Panc1 (cell line): Measurements from ENCODE around the gene LPGAT1. TPM values are rescaled to one million over a fixed set of nuclear protein-coding genes. Genes with fewer than 3 reads are reported as not detected.
"Not testable (repeated sequence)": the region's sequence is repeated elsewhere in the genome, so short reads cannot be mapped to it uniquely, and the experiment has no call there.

ENCODE experiments used
- ATAC-seq: fragments of 200-7000 bp; cut with Tn5 transposase; 2 replicates; pipeline ENCODE4 v1.9.1; 2020; ENCODE audit warnings: mild to moderate bottlenecking, moderate library complexity
- BruUV-seq: library from RNA; stranded (reverse); fragments of 400-500 nt; replicated peaks from 2 replicates; lab custom pipeline; 2021; lab: Mats Ljungman, UMichigan
- CTCF ChIA-PET: fragments of 300-600 bp; sonication (Branson Sonifier 250); formaldehyde crosslinking; loops from one replicate; lab custom pipeline; 2022; ENCODE audit warnings: antibody characterized with exemption; lab: Charles Lee
- POLR2A ChIA-PET: fragments of 300-600 bp; sonication (Branson Sonifier 250); formaldehyde crosslinking; loops from one replicate; lab custom pipeline; 2022; ENCODE audit warnings: antibody characterized with exemption; lab: Charles Lee
- DNase-seq: peaks from one replicate; pipeline ENCODE4 v3.0.0-alpha.2; 2010; ENCODE audit warnings: low read depth, low spot score
- H3K27ac ChIP-seq: 2 replicates; pipeline ENCODE4 v1.5.1; 2011; ENCODE audit warnings: mild to moderate bottlenecking, low read length, inconsistent platforms
- H3K27me3 ChIP-seq: fragments of 200-500 bp; sonication (Bioruptor generic); 2 replicates; pipeline ENCODE4 v1.6.0; 2014; ENCODE audit warnings: low read length, inconsistent platforms; ENCODE audit not compliant: control insufficient read depth, insufficient read depth
- H3K36me3 ChIP-seq: fragments of 200-500 bp; sonication (Bioruptor generic); 2 replicates; pipeline ENCODE4 v1.5.1; 2014; ENCODE audit warnings: inconsistent platforms, mild to moderate bottlenecking, low read length, moderate library complexity; ENCODE audit not compliant: control insufficient read depth, insufficient read depth
- H3K4me1 ChIP-seq: 2 replicates; pipeline ENCODE4 v1.5.1; 2011; ENCODE audit warnings: inconsistent platforms, mild to moderate bottlenecking, low read length, moderate library complexity; ENCODE audit not compliant: control insufficient read depth, insufficient read depth
- H3K4me3 ChIP-seq, 2 experiments: 2 replicates each; pipeline ENCODE4 v1.5.1; 2011 to 2012; ENCODE audit warnings: low read depth in 2 of 2, low read length in 2 of 2, mild to moderate bottlenecking in 2 of 2, inconsistent platforms in 1 of 2, moderate library complexity in 1 of 2
- H3K9me3 ChIP-seq: fragments of 200-500 bp; sonication (Bioruptor generic); 2 replicates; pipeline ENCODE4 v1.5.1; 2014; ENCODE audit warnings: low read depth, mild to moderate bottlenecking, inconsistent platforms, low read length, moderate library complexity; ENCODE audit not compliant: control insufficient read depth, insufficient read depth
- POLR2AphosphoS5 ChIP-seq: IDR thresholded peaks from 2 replicates; pipeline ENCODE4 v1.6.1; 2012; ENCODE audit warnings: mild to moderate bottlenecking, low read depth, low read length, moderate library complexity
- SIN3A ChIP-seq: IDR thresholded peaks from 2 replicates; pipeline ENCODE4 v1.6.1; 2012; ENCODE audit warnings: low read depth, mild to moderate bottlenecking, low read length, moderate library complexity, borderline replicate concordance; ENCODE audit not compliant: insufficient read depth
- TCF7L2 ChIP-seq: IDR thresholded peaks from 2 replicates; pipeline ENCODE4 v1.6.1; 2011; ENCODE audit warnings: mild to moderate bottlenecking, low read depth, low read length, inconsistent platforms
- in situ Hi-C: cut with HindIII; loops from 2 replicates; pipeline ENCODE4 v1.10.0; 2016; ENCODE audit warnings: low sequenced_read_pairs, low pct_unique_long_range_greater_than_20kb
- intact Hi-C: fragments of 100-400 bp; cut with micrococcal nuclease; formaldehyde crosslinking; loops from one replicate; pipeline ENCODE4 v1.10.0; 2022; ENCODE audit not compliant: unreplicated experiment
- total RNA-seq: library from RNA; stranded (reverse); gene quantifications from one replicate; pipeline ENCODE4 v1.2.1, GENCODE V29; 2021; ENCODE audit not compliant: unreplicated experiment
- TF ChIP-seq, protein P1 (sequence below), 2 experiments: IDR thresholded peaks; 2 replicates each; pipeline ENCODE4 v1.6.1; 2011 to 2012; ENCODE audit warnings: low read depth in 2 of 2, control low read depth in 1 of 2, low read length in 1 of 2, mild to moderate bottlenecking in 1 of 2, moderate library complexity in 1 of 2; ENCODE audit not compliant: insufficient read depth in 1 of 2
- TF ChIP-seq, protein P2 (sequence below): fragments of 450-650 bp; IDR thresholded peaks from 2 replicates; pipeline ENCODE4 v1.5.1; 2017; ENCODE audit warnings: mild to moderate bottlenecking

Gene LPGAT1
- total RNA-seq, 1 experiment from 2014 or later, result 85.4 TPM

DNA sequence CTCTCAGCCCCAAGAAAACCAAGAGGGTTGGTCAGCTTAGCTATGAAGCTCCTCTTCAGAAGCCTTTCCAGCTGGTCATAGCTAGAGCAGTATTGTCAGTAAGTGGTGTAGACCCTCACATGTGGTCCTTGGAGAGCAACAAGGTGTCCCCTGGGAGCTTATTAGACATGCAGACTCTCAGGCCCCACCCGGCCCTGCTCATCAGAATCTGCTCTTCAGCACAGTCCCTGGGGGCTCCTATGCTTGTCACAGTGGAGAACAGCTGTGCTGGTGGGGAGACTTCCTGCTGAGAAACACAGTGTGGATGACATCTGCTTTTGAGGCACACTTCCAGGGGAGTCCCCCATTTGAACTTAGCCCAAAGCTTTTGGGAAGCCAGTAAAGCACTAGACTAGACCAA, 133.2 kb downstream of the LPGAT1 start:
- H3K36me3 ChIP-seq, result no peaks in the 10 kb centered on the region
- intact Hi-C loops, result loop anchor here (5.0 kb wide), 1 partner anchor 130 kb away; no protein-coding TSS in a partner anchor
- POLR2A ChIA-PET, result no interaction called here
- no peak overlapping the region for H3K4me3 ChIP-seq
- H3K27me3 ChIP-seq, result no peaks in the 10 kb centered on the region
- DNase-seq (no peak), ATAC-seq (no peak)
- H3K27ac ChIP-seq, result peak overlapping the region; percentile 45; the same call in 1 of the 2 replicates
- CTCF ChIA-PET, result no interaction called here
- H3K9me3 ChIP-seq, result no peaks in the 10 kb centered on the region
- peaks cover 8% of the 10 kb centered on the region; the same call in 1 of the 2 replicates for H3K4me1 ChIP-seq
- TF ChIP-seq, protein P1, sequence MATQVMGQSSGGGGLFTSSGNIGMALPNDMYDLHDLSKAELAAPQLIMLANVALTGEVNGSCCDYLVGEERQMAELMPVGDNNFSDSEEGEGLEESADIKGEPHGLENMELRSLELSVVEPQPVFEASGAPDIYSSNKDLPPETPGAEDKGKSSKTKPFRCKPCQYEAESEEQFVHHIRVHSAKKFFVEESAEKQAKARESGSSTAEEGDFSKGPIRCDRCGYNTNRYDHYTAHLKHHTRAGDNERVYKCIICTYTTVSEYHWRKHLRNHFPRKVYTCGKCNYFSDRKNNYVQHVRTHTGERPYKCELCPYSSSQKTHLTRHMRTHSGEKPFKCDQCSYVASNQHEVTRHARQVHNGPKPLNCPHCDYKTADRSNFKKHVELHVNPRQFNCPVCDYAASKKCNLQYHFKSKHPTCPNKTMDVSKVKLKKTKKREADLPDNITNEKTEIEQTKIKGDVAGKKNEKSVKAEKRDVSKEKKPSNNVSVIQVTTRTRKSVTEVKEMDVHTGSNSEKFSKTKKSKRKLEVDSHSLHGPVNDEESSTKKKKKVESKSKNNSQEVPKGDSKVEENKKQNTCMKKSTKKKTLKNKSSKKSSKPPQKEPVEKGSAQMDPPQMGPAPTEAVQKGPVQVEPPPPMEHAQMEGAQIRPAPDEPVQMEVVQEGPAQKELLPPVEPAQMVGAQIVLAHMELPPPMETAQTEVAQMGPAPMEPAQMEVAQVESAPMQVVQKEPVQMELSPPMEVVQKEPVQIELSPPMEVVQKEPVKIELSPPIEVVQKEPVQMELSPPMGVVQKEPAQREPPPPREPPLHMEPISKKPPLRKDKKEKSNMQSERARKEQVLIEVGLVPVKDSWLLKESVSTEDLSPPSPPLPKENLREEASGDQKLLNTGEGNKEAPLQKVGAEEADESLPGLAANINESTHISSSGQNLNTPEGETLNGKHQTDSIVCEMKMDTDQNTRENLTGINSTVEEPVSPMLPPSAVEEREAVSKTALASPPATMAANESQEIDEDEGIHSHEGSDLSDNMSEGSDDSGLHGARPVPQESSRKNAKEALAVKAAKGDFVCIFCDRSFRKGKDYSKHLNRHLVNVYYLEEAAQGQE (IDR thresholded peaks at IDR 0.05; ENCODE audit: insufficient read depth in 1 of 2, low read depth in 2 of 2, low read length in 1 of 2), result no peak
- no peak for TF ChIP-seq TCF7L2
- in situ Hi-C loops, result no loop called here
- BruUV-seq, result no TSS peak

DNA sequence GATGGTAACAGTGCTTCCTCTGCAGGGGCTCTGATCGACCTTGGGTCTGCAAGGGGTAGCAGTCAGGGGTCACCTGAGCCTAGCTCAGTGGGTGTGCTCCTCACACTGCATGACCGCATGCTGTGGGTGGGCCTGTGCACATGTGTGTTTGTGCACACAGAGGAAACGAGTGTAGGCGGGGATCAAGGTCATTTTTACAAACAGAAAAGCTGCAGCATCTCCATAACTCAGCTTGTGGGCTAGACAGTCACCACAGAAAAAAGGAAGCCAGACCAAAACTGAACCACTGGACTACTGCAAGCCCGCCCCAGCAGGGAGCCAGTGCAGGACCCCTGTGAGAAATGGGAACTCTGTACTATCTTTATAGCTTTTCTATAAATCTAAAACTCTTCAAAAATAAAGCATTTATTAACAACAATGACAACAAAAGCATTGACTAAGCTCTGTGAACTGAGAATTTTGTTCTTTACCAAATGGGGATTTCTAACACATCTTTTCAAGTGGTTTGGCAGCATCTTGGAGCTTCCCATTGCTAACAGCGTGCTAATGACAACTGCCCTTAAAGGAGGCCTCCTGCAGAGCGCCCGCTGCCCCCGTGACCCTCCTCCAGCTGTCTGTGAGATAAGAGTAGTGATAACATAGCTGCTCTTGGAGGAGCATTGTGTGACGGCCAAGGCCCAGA, 135.3 kb downstream of the LPGAT1 start:
- H3K27ac ChIP-seq, result no peak overlapping the region
- DNase-seq (no peak), ATAC-seq (no peak)
- H3K27me3 ChIP-seq, result no peaks in the 10 kb centered on the region
- H3K4me3 ChIP-seq, result no peak overlapping the region
- CTCF ChIA-PET, result no interaction called here
- H3K4me1 ChIP-seq, result 0 out of 2 replicates have a peak, but pooled peaks cover 8% of the 10 kb centered on the region
- no peaks in the 10 kb centered on the region for H3K9me3 ChIP-seq
- POLR2A ChIA-PET, result no interaction called here
- intact Hi-C loops (loop anchor here (5.0 kb wide), 1 partner anchor 132 kb away; no protein-coding TSS in a partner anchor), in situ Hi-C loops (no loop called here)
- no peaks in the 10 kb centered on the region for H3K36me3 ChIP-seq
- no peak for TF ChIP-seq POLR2AphosphoS5
- TF ChIP-seq, protein P2, sequence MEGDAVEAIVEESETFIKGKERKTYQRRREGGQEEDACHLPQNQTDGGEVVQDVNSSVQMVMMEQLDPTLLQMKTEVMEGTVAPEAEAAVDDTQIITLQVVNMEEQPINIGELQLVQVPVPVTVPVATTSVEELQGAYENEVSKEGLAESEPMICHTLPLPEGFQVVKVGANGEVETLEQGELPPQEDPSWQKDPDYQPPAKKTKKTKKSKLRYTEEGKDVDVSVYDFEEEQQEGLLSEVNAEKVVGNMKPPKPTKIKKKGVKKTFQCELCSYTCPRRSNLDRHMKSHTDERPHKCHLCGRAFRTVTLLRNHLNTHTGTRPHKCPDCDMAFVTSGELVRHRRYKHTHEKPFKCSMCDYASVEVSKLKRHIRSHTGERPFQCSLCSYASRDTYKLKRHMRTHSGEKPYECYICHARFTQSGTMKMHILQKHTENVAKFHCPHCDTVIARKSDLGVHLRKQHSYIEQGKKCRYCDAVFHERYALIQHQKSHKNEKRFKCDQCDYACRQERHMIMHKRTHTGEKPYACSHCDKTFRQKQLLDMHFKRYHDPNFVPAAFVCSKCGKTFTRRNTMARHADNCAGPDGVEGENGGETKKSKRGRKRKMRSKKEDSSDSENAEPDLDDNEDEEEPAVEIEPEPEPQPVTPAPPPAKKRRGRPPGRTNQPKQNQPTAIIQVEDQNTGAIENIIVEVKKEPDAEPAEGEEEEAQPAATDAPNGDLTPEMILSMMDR, result no peak
- no peak for TF ChIP-seq TCF7L2
- TF ChIP-seq SIN3A, result no peak
- BruUV-seq, result no TSS peak

DNA sequence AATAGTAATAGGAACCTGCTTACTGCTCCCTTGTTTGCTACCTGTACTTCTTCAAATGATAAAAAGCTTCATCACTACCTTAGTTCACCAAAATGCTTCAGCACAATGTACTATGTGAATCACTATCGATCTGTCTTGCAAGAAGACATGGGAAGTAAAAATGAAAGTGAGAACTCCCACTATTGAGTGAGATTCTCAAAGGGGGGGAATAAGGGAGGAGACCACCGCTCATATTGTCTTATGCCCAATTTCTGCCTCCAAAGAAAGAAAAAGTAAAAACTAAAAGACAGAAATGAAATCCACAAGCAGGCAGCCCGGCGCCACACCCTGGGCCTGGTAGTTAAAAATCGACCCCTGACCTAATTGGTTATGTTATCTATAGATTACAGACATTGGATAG, 136.7 kb downstream of the LPGAT1 start:
- H3K4me1 ChIP-seq, H3K9me3 ChIP-seq, DNase-seq, BruUV-seq, H3K27me3 ChIP-seq, ATAC-seq, H3K36me3 ChIP-seq, POLR2A ChIA-PET, H3K27ac ChIP-seq, intact Hi-C loops, CTCF ChIA-PET, H3K4me3 ChIP-seq, in situ Hi-C loops: not testable (repeated sequence)

Other genes starting within 250 kb of the LPGAT1 start
- 34.4 TPM for gene NEK2, start 155.1 kb downstream of the LPGAT1 start, total RNA-seq
- 35.5 TPM for gene INTS7, start 204.8 kb upstream of the LPGAT1 start, total RNA-seq
- 26.7 TPM for gene DTL, start 205.0 kb upstream of the LPGAT1 start, total RNA-seq